Measurements from ENCODE around the gene PXDN.
A peak's percentile ranks its signal among the peaks of the same experiment; 100 is the strongest.
"Not testable (repeated sequence)": the region's sequence is repeated elsewhere in the genome, so short reads cannot be mapped to it uniquely, and the experiment has no call there.

PXDN gene

DNA sequence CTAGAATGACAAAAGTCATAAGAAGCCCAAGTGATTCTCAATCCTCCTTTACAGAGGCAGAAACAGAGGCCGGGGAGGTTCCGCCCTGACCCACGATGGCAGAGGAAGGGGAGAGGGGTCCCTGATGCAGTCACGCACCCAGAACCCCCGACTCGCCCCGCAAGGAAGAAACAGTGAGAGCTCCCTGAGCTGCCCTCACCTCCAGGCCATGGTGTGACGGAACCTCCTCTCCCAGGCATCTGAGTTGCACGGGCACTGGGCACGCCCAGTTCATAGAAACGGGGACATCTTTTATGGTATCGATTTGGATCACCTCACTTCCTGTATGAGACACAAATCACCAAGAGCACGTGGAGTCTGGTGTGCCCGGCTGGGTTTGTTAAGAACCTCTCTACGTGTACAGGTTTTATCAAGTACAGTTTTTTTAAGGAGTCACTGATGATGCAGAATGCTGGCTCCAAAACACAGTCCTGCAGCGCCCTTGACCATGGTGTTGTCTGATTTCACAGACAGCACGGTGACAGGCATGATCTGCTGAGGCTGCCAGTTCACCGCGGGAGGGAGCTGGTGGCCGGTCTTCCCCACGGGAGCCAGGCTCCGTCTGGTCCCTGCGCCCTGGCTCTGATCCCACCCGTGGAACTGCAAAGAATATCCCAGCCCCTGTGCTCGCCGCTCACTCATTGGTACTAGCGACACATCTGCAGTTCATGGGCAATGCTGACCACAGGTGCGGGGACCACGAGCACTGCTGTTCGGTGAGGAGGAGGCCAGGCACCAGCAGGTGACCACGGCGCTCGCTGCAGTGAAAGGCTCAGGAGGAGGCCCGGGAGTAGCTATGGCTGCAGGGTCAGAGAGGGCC lies 35.6 kb downstream of the PXDN start (continued):
- TF ChIP-seq TSHZ2 (CRISPR knock-in tag; IDR thresholded peaks at IDR 0.05) (no peak), ZC3H10 (CRISPR knock-in tag; IDR thresholded peaks at IDR 0.05) (no peak), ZFP3 (CRISPR knock-in tag; IDR thresholded peaks at IDR 0.05) (no peak)

- peak; percentile 58; the same call in 1 of the 2 replicates for TF ChIP-seq TCF4 (CRISPR knock-in tag; IDR thresholded peaks at IDR 0.05; ENCODE audit: borderline replicate concordance)
- TF ChIP-seq ZNF70 (CRISPR knock-in tag; IDR thresholded peaks at IDR 0.05): peak; percentile 35; the same call in 1 of the 2 replicates
- no peak for TF ChIP-seq ZNF565 (CRISPR knock-in tag; conservative IDR thresholded peaks at IDR 0.05; ENCODE audit: low read depth)
- no peak for TF ChIP-seq ESRRG (CRISPR knock-in tag; IDR thresholded peaks at IDR 0.05)
- peak; percentile 35; the same call in 1 of the 2 replicates for TF ChIP-seq ISL1 (CRISPR knock-in tag; IDR thresholded peaks at IDR 0.05)
- TF ChIP-seq ARNTL (CRISPR knock-in tag; IDR thresholded peaks at IDR 0.05; ENCODE audit: borderline replicate concordance, low read depth): no peak
- no peak for TF ChIP-seq PATZ1 (CRISPR knock-in tag; IDR thresholded peaks at IDR 0.05; ENCODE audit: borderline replicate concordance)
- TF ChIP-seq CSDC2 (CRISPR knock-in tag; IDR thresholded peaks at IDR 0.05): no peak
- TF ChIP-seq, protein P1, sequence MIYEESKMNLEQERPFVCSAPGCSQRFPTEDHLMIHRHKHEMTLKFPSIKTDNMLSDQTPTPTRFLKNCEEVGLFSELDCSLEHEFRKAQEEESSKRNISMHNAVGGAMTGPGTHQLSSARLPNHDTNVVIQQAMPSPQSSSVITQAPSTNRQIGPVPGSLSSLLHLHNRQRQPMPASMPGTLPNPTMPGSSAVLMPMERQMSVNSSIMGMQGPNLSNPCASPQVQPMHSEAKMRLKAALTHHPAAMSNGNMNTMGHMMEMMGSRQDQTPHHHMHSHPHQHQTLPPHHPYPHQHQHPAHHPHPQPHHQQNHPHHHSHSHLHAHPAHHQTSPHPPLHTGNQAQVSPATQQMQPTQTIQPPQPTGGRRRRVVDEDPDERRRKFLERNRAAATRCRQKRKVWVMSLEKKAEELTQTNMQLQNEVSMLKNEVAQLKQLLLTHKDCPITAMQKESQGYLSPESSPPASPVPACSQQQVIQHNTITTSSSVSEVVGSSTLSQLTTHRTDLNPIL (CRISPR knock-in tag; IDR thresholded peaks at IDR 0.05; ENCODE audit: low read depth): no peak
- TF ChIP-seq SNAI2 (CRISPR knock-in tag; IDR thresholded peaks at IDR 0.05): no peak
- TF ChIP-seq, protein P2, sequence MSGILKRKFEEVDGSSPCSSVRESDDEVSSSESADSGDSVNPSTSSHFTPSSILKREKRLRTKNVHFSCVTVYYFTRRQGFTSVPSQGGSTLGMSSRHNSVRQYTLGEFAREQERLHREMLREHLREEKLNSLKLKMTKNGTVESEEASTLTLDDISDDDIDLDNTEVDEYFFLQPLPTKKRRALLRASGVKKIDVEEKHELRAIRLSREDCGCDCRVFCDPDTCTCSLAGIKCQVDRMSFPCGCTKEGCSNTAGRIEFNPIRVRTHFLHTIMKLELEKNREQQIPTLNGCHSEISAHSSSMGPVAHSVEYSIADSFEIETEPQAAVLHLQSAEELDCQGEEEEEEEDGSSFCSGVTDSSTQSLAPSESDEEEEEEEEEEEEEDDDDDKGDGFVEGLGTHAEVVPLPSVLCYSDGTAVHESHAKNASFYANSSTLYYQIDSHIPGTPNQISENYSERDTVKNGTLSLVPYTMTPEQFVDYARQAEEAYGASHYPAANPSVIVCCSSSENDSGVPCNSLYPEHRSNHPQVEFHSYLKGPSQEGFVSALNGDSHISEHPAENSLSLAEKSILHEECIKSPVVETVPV (CRISPR knock-in tag; IDR thresholded peaks at IDR 0.05): no peak
- TF ChIP-seq PPARA (CRISPR knock-in tag; IDR thresholded peaks at IDR 0.05; ENCODE audit: borderline replicate concordance): no peak
- 0 out of 2 replicates have a peak, but pooled peaks have one; percentile 35 for TF ChIP-seq TSHZ2 (CRISPR knock-in tag; IDR thresholded peaks at IDR 0.05)
- TF ChIP-seq BACH2 (CRISPR knock-in tag; IDR thresholded peaks at IDR 0.05; ENCODE audit: borderline replicate concordance): no peak
- peak; percentile 61 for ATAC-seq
Observed at GRCh38 chr2:1707771-1708418, 36.4 kb downstream of the PXDN start.

- not testable (repeated sequence) for ATAC-seq
Observed at GRCh38 chr2:1706089-1706841, 38.0 kb downstream of the PXDN start.
